Activated CD4-positive, alpha-beta T cell treated with anti-CD3 and anti-CD28 coated beads for 48 hours (primary cell): ENCODE data around the gene GPR15LG.

Source experiments
- DNase-seq: peaks from one replicate; pipeline ENCODE4 v3.0.0-alpha.2; 2020

Gene GPR15LG

DNA sequence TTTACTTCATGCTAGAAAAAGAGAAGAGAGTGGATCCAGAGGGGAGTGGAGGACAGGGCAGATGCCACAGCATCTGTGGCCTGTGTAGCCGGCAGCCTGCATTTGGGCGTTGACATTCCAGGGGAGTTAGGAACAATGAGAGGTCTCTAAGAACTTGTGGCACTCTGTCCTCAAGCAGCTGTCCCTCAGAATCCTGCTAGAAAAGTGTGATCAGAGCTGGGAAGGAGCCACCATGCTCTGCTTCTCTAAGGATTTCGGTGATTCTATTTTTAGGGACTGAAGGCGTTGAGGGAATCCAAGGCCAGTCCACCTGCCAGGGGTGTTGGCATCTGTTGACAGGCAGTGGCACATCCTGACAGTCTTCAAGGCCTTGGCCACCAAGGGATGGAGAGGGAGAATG lies 44.1 kb downstream of the GPR15LG start:
- DNase-seq, result no peak

GRCh38 chr10:84221916-84222315 lies 48.3 kb downstream of the GPR15LG start:
- DNase-seq, result no peak

- DNase-seq, result no peak
Measured at GRCh38 chr10:84224411-84225028, 50.9 kb downstream of the GPR15LG start.

- no peak for DNase-seq
Measured at GRCh38 chr10:84225427-84226173, 52.0 kb downstream of the GPR15LG start, which contains the start of gene LRIT2. Gene LRIT2, minus strand, starts transcription at chr10:84225544. Its CDS starts 24 bp downstream, at chr10:84225520.

DNA sequence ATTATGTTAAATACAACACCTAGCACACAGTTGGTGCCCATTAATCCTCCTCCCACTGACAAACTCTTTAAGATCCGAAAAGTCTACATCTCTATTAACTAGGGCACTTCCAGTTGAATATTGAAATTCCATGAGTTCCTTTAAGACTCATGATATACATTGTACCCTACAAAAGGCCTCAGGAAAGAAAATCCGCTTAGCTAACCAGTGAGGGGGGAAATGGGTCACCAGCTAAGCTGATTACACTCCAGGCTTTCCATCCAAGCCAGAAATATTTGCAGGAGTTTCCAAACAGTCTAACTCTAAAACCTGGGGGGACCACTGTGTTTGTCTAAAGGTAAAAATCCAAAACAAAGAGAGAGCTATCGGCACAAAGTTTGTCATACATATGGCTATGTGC lies 53.0 kb downstream of the GPR15LG start:
- no peak for DNase-seq

- DNase-seq, result no peak
Measured at GRCh38 chr10:84227810-84228209, 54.2 kb downstream of the GPR15LG start.

- DNase-seq, result no peak
Measured at GRCh38 chr10:84230359-84230758, 56.8 kb downstream of the GPR15LG start.

DNA sequence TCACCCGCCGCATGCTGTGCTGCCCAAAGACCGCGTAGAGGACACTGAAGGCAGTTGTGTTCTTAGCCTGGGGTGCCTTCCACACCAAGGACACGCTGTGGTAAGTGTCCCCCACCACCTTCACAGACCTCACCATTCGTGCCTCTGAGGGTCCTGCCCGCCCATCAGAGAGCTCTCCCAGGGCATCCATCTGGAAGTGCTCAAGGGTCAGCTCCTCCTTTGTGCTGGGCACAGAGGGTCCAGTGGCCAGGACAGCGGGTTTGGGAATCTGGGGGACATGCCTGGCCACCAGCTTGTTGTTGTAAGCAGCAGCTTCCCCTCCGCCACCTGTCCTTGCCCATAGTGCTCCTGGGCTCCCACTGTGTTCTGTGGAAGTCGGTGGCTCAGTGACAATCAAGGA lies 58.8 kb downstream of the GPR15LG start:
- no peak for DNase-seq

DNA sequence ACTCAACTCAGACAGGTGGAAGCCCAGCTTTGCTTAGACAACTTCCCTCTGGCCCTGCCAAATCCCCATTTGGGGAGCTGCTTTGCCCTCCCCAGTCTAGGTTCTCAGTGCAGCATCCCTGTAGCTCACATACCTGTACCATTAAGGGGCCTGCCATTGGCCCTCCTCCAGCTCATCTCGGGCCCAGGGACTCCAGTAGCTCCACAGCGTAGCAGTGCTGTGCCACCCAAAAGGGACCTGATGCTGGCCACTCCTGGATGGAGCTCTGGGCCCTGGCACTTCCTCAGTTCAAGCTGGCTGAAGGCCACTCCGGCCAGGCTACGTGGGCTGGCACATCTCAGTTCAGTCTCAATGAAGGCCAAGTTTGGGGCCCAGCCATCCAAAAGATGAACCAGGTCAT lies 60.3 kb downstream of the GPR15LG start:
- DNase-seq, result no peak

- DNase-seq, result no peak
Measured at GRCh38 chr10:84234479-84234878, 60.9 kb downstream of the GPR15LG start.
